Kidney (tissue), 14 donors: ENCODE measurements around the gene ADAMTSL2. TPM values are rescaled to one million over a fixed set of nuclear protein-coding genes. Genes with fewer than 3 reads are reported as not detected.

Source experiments
- DNase-seq, 5 donors: peaks; one replicate each; pipeline ENCODE4 v3.0.0-alpha.2; 2013 to 2020
- FAIRE-seq: peaks from 2 replicates; lab custom pipeline; 2012; peaks lifted over from hg19 to GRCh38; lab: Jason Lieb, UNC
- H3K27ac ChIP-seq, 2 donors: one replicate each; pipeline ENCODE4 v1.7.0; 2013; ENCODE audit warnings: low read depth in 2 of 2, low read length in 2 of 2, inconsistent platforms in 1 of 2
- H3K27me3 ChIP-seq: one replicate; pipeline ENCODE4 v1.7.1; 2013; ENCODE audit warnings: low read length, inconsistent platforms; ENCODE audit not compliant: control insufficient read depth, insufficient read depth
- H3K36me3 ChIP-seq, 3 donors: one replicate each; pipeline versions ENCODE4 v1.7.0 to v1.7.1; 2013; ENCODE audit warnings: low read length in 3 of 3, control low read depth in 1 of 3, inconsistent platforms in 1 of 3; ENCODE audit not compliant: insufficient read depth in 3 of 3, control insufficient read depth in 2 of 3
- H3K4me1 ChIP-seq, 3 donors: one replicate each; pipeline versions ENCODE4 v1.7.0 to v1.7.1; 2013; ENCODE audit warnings: low read length in 3 of 3, inconsistent platforms in 1 of 3, low read depth in 1 of 3; ENCODE audit not compliant: control insufficient read depth in 2 of 3, insufficient read depth in 2 of 3
- H3K4me3 ChIP-seq, 3 donors: one replicate each; pipeline versions ENCODE4 v1.7.0 to v1.8.1; 2013; ENCODE audit warnings: low read length in 3 of 3, control low read depth in 1 of 3, inconsistent platforms in 1 of 3
- H3K9ac ChIP-seq, 3 donors: one replicate each; pipeline versions ENCODE4 v1.7.0 to v1.7.1; 2013; ENCODE audit warnings: low read length in 3 of 3, control low read depth in 1 of 3, inconsistent platforms in 1 of 3
- H3K9me3 ChIP-seq, 3 donors: one replicate each; pipeline versions ENCODE4 v1.7.0 to v1.7.1; 2013; ENCODE audit warnings: low read length in 3 of 3, control low read depth in 1 of 3, inconsistent platforms in 1 of 3; ENCODE audit not compliant: control insufficient read depth in 2 of 3, insufficient read depth in 1 of 3
- CTCF ChIP-seq: IDR thresholded peaks from 3 replicates; pipeline ENCODE4 v1.5.1; 2012; ENCODE audit warnings: mild to moderate bottlenecking, moderate library complexity, borderline replicate concordance; ENCODE audit not compliant: insufficient read depth; ENCODE audit errors: extremely low read depth
- intact Hi-C: fragments of 100-400 bp; cut with DNase I; formaldehyde crosslinking; loops from one replicate; pipeline ENCODE4 v1.11.1; 2022
- polyA plus RNA-seq: library from polyadenylated mRNA; stranded (reverse); fragments of 350-450 nt; fragmentation: Illumina TruSeq; extraction: RNeasy Lipid Tissue Mini Kit (QIAGEN cat#74804); gene quantifications from one replicate; pipeline ENCODE4 v1.2.3, GENCODE V29; 2014; ENCODE audit warnings: low read depth, low replicate concordance; ENCODE audit not compliant: insufficient read depth
- total RNA-seq: library from RNA; stranded (reverse); fragmentation: NEBNext Ultra II Directional; extraction: Animal tissue kit (Norgen Biotek cat#: 25700); gene quantifications from one replicate; pipeline ENCODE4 v1.2.1, GENCODE V29; 2021
- donor health status: control.
- donor health status: control.
- donor health status: control.
- donor health status: control.
- donor health status: control.
- donor health status: DM: yes; HTN: yes; CAD: no.
- donor health status: Normal renal cell carcinoma (clear cell type).

Gene ADAMTSL2
- total and polyA plus RNA-seq, 2 donors from 2014 or later: 20.0 to 32.1 TPM

DNA sequence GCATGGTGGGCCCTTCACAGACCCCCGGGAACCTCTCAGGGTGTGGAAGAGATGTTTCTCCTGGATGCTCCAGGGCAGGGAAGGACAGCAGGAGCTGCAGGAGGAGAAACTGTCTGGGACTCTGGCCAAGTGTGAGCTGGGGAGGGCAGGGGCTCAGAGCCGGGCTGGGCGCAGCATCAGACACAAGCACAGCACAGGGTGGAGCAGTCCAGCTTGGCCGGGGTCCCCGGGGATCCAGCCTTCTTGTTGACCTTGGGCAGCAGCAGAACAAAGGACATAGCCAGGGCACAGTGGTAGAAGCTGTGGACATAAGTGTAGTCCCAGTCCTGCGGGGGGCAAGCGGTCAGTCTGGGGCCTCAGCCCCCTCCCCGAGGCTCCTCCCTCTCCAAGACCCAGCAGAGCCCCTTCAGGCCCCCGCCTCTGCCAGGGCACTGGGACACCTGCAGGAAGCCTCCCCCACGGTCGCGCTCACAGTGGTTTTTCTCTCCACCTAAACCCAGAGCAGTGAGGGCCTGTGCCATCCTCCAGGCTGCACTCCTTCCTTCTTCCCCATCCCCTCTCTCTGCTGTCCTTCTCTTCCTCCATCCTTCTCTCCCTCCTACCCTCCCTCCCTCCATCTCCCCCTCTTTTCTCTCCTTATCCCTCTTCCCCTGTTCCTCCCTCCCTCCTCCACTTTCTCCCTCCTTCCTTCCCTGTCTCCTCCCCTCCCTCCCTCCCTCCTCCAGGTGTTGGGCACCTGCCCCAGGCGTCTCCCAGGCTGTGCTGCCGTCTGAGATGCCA is 19.9 kb upstream of the ADAMTSL2 start:
- H3K36me3 ChIP-seq: no peaks in the 10 kb centered on the region
- no peak overlapping the region for H3K27ac ChIP-seq
- intact Hi-C loops: no loop called here
- TF ChIP-seq CTCF: no peak
- peaks cover 0 to 6% (median 4%) of the 10 kb centered on the region in 3 donors for H3K4me1 ChIP-seq
- DNase-seq (peak in 1 of 5 donors; percentile 90), FAIRE-seq (no peak)
- H3K4me3 ChIP-seq: no peak overlapping the region
- H3K9me3 ChIP-seq: no peaks in the 10 kb centered on the region
- H3K27me3 ChIP-seq: no peaks in the 10 kb centered on the region
- H3K9ac ChIP-seq: no peak overlapping the region

GRCh38 chr9:133515240-133515610 is 19.3 kb upstream of the ADAMTSL2 start:
- DNase-seq (peak in 1 of 5 donors; percentile 55), FAIRE-seq (no peak)
- Histone ChIP-seq H3K36me3 (no peaks in the 10 kb centered on the region), H3K27me3 (no peaks in the 10 kb centered on the region), H3K9ac (no peak overlapping the region), H3K4me3 (no peak overlapping the region), H3K9me3 (no peaks in the 10 kb centered on the region), H3K27ac (no peak overlapping the region), H3K4me1 (peaks cover 0 to 11% (median 4%) of the 10 kb centered on the region in 3 donors)
- no peak for TF ChIP-seq CTCF
- intact Hi-C loops: no loop called here

- intact Hi-C loops: no loop called here
- TF ChIP-seq CTCF: no peak
- Histone ChIP-seq H3K4me3 (no peak overlapping the region), H3K27ac (no peak overlapping the region), H3K4me1 (peaks cover 0 to 14% (median 6%) of the 10 kb centered on the region in 3 donors), H3K9ac (no peak overlapping the region), H3K27me3 (no peaks in the 10 kb centered on the region), H3K36me3 (no peaks in the 10 kb centered on the region), H3K9me3 (no peaks in the 10 kb centered on the region)
- peak in 1 of 5 donors; percentile 56 for DNase-seq
- no peak for FAIRE-seq
Measured at GRCh38 chr9:133515615-133516255, 18.8 kb upstream of the ADAMTSL2 start.
